H9 (cell line): ENCODE data around the gene PPP1CB. TPM values are rescaled to one million over a fixed set of nuclear protein-coding genes. Genes with fewer than 3 reads are reported as not detected.

Experiments
- DNase-seq: peaks from one replicate; pipeline ENCODE4 v3.0.0-alpha.2; 2017
- H2AFZ ChIP-seq: one replicate; pipeline ENCODE4 v1.6.1; 2013; ENCODE audit warnings: mild to moderate bottlenecking, low read length, control low read depth, moderate library complexity
- H2AK5ac ChIP-seq: 2 replicates; pipeline ENCODE4 v1.6.1; 2013; ENCODE audit warnings: low read length, control low read depth, mixed read lengths; ENCODE audit not compliant: insufficient read length
- H2BK120ac ChIP-seq: one replicate; pipeline ENCODE4 v1.6.1; 2013; ENCODE audit warnings: low read depth, mild to moderate bottlenecking, low read length, control low read depth, inconsistent platforms; ENCODE audit not compliant: poor library complexity, severe bottlenecking
- H2BK12ac ChIP-seq: 2 replicates; pipeline ENCODE4 v1.6.1; 2013; ENCODE audit warnings: low read length, control low read depth, mixed read lengths, low read depth; ENCODE audit not compliant: insufficient read length
- H2BK15ac ChIP-seq: 2 replicates; pipeline ENCODE4 v1.6.1; 2013; ENCODE audit warnings: low read depth, low read length, control low read depth
- H2BK20ac ChIP-seq: one replicate; pipeline ENCODE4 v1.6.1; 2013; ENCODE audit warnings: low read depth, mild to moderate bottlenecking, low read length, control low read depth, inconsistent platforms; ENCODE audit not compliant: poor library complexity, severe bottlenecking
- H2BK5ac ChIP-seq: 2 replicates; pipeline ENCODE4 v1.6.1; 2013; ENCODE audit warnings: low read length, control low read depth, mixed read lengths; ENCODE audit not compliant: insufficient read length
- H3K14ac ChIP-seq: 2 replicates; pipeline ENCODE4 v1.6.1; 2013; ENCODE audit warnings: low read length, control low read depth; ENCODE audit not compliant: insufficient read depth
- H3K18ac ChIP-seq: 2 replicates; pipeline ENCODE4 v1.6.1; 2013; ENCODE audit warnings: low read depth, mild to moderate bottlenecking, mixed read lengths, low read length, control low read depth; ENCODE audit not compliant: insufficient read length
- H3K23ac ChIP-seq: 2 replicates; pipeline ENCODE4 v1.6.1; 2013; ENCODE audit warnings: low read length, control low read depth, mixed read lengths, low read depth; ENCODE audit not compliant: insufficient read length
- H3K23me2 ChIP-seq: 2 replicates; pipeline ENCODE4 v1.6.1; 2013; ENCODE audit warnings: low read depth, mild to moderate bottlenecking, mixed read lengths, low read length, control low read depth; ENCODE audit not compliant: insufficient read length, poor library complexity, severe bottlenecking
- H3K27ac ChIP-seq: 2 replicates; pipeline ENCODE4 v1.5.1; 2013; ENCODE audit warnings: low read length, control low read depth, mixed read lengths, low read depth; ENCODE audit not compliant: insufficient read length
- H3K27me3 ChIP-seq: 2 replicates; pipeline ENCODE4 v1.6.1; 2013; ENCODE audit warnings: low read length, control low read depth, inconsistent platforms; ENCODE audit not compliant: insufficient read depth
- H3K4ac ChIP-seq: 2 replicates; pipeline ENCODE4 v1.6.1; 2013; ENCODE audit warnings: low read depth, mild to moderate bottlenecking, control low read depth, inconsistent platforms, low read length, moderate library complexity
- H3K4me1 ChIP-seq: 2 replicates; pipeline ENCODE4 v1.6.1; 2013; ENCODE audit warnings: low read length, control low read depth, inconsistent platforms; ENCODE audit not compliant: insufficient read depth
- H3K4me2 ChIP-seq: 2 replicates; pipeline ENCODE4 v1.6.1; 2013; ENCODE audit warnings: low read length, control low read depth, mixed read lengths; ENCODE audit not compliant: insufficient read length, insufficient read depth
- H3K56ac ChIP-seq: 2 replicates; pipeline ENCODE4 v1.6.1; 2013; ENCODE audit warnings: low read depth, mild to moderate bottlenecking, mixed read lengths, low read length, control low read depth; ENCODE audit not compliant: insufficient read length
- H3K79me1 ChIP-seq: 2 replicates; pipeline ENCODE4 v1.6.1; 2013; ENCODE audit warnings: low read depth, mild to moderate bottlenecking, moderate library complexity, low read length, control low read depth, inconsistent platforms; ENCODE audit not compliant: insufficient read depth, poor library complexity, severe bottlenecking
- H3K79me2 ChIP-seq: 2 replicates; pipeline ENCODE4 v1.6.1; 2013; ENCODE audit warnings: low read length, control low read depth, inconsistent platforms; ENCODE audit not compliant: insufficient read depth
- H3K9ac ChIP-seq: 2 replicates; pipeline ENCODE4 v1.6.1; 2013; ENCODE audit warnings: low read length, control low read depth, mixed read lengths; ENCODE audit not compliant: insufficient read length; ENCODE audit errors: extremely low read depth
- H3K9me3 ChIP-seq: one replicate; pipeline ENCODE4 v1.6.1; 2013; ENCODE audit warnings: low read depth, low read length, inconsistent platforms; ENCODE audit not compliant: control insufficient read depth
- H3T11ph ChIP-seq: one replicate; pipeline ENCODE4 v1.6.1; 2013; ENCODE audit warnings: mild to moderate bottlenecking, low read length, control low read depth, inconsistent platforms
- H4K20me1 ChIP-seq: one replicate; pipeline ENCODE4 v1.6.1; 2013; ENCODE audit not compliant: control insufficient read depth, insufficient read length, insufficient read depth
- H4K5ac ChIP-seq: 2 replicates; pipeline ENCODE4 v1.6.1; 2013; ENCODE audit warnings: low read depth, mild to moderate bottlenecking, mixed read lengths, low read length, control low read depth; ENCODE audit not compliant: insufficient read length
- H4K8ac ChIP-seq: replicated peaks from 2 replicates; pipeline ENCODE4 v1.6.1; 2013; ENCODE audit warnings: low read length, control low read depth, mixed read lengths, low read depth; ENCODE audit not compliant: insufficient read length
- H4K91ac ChIP-seq: 2 replicates; pipeline ENCODE4 v1.6.1; 2013; ENCODE audit warnings: low read depth, mild to moderate bottlenecking, moderate library complexity, mixed read lengths, low read length, control low read depth; ENCODE audit not compliant: insufficient read length
- H3K27ac Mint-ChIP-seq, 3 experiments: 2 replicates in 2 of 3; 3 replicates in 1 of 3; pipeline ENCODE4 v1.8.0; 2020 to 2021; ENCODE audit warnings: mixed read lengths in 3 of 3, mild to moderate bottlenecking in 1 of 3, moderate library complexity in 1 of 3
- H3K27me3 Mint-ChIP-seq: 2 replicates; pipeline ENCODE4 v1.8.0; 2021; ENCODE audit warnings: low read depth, mild to moderate bottlenecking, moderate library complexity, mixed read lengths
- H3K36me3 Mint-ChIP-seq, 3 experiments: 2 replicates in 2 of 3; 3 replicates in 1 of 3; pipeline ENCODE4 v1.8.0; 2020 to 2021; ENCODE audit warnings: low read depth in 3 of 3, mixed read lengths in 3 of 3; ENCODE audit not compliant: insufficient read depth in 1 of 3
- H3K4me1 Mint-ChIP-seq, 2 experiments: 2 replicates each; pipeline ENCODE4 v1.8.0; 2020; ENCODE audit warnings: mixed read lengths in 2 of 2
- H3K4me3 Mint-ChIP-seq, 2 experiments: 2 replicates in 1 of 2; 3 replicates in 1 of 2; pipeline ENCODE4 v1.8.0; 2020 to 2021; ENCODE audit warnings: mild to moderate bottlenecking in 2 of 2, mixed read lengths in 2 of 2, moderate library complexity in 1 of 2
- H3K9me3 Mint-ChIP-seq, 2 experiments: 2 replicates in 1 of 2; 3 replicates in 1 of 2; pipeline ENCODE4 v1.8.0; 2020; ENCODE audit warnings: mild to moderate bottlenecking in 2 of 2, mixed read lengths in 2 of 2, moderate library complexity in 1 of 2
- CTCF ChIP-seq: fragments of 200-600 bp; sonication (generic); conservative IDR thresholded peaks from 3 replicates; pipeline ENCODE4 v1.8.0; 2021; ENCODE audit warnings: antibody characterized with exemption, mild to moderate bottlenecking
- WGBS: extraction: QIAGEN DNeasy Blood & Tissue Kit; methylation state at CpG from one replicate; pipeline ENCODE4 v1.1.7; 2013; ENCODE audit warnings: missing lambda C conversion rate, low lambda C conversion rate, mixed read lengths; ENCODE audit not compliant: insufficient read length; ENCODE audit errors: extremely low coverage; 5-methylcytosine and 5-hydroxymethylcytosine counted together
- total RNA-seq: library from RNA; stranded (reverse); gene quantifications from 2 replicates; pipeline ENCODE4 v1.2.1, GENCODE V29; 2021

Gene PPP1CB
- total RNA-seq, 1 experiment from 2014 or later: 184 TPM

- H3K4me1 Mint-ChIP-seq: peaks cover 8 to 11% of the 10 kb centered on the region in 2 experiments; a peak in 3 of 4 replicates
- Histone ChIP-seq H2BK20ac (no peak overlapping the region), H3K14ac (no peak overlapping the region), H4K20me1 (no peaks in the 10 kb centered on the region), H3K27me3 (no peaks in the 10 kb centered on the region), H3K4me1 (no peaks in the 10 kb centered on the region), H3K27ac (no peak overlapping the region), H3K9ac (no peak overlapping the region), H2BK12ac (no peak overlapping the region), H3T11ph (no peak overlapping the region), H3K23me2 (peaks cover 5% of the 10 kb centered on the region), H4K91ac (no peak overlapping the region), H2AK5ac (no peak overlapping the region), H3K56ac (no peak overlapping the region), H2BK15ac (no peak overlapping the region), H3K79me2 (peaks cover 10% of the 10 kb centered on the region; the same call in 1 of the 2 replicates), H2AFZ (no peak overlapping the region), H4K8ac (no peak overlapping the region), H3K79me1 (no peaks in the 10 kb centered on the region), H3K4ac (no peak overlapping the region), H2BK5ac (no peak overlapping the region), H3K4me2 (no peak overlapping the region), H3K23ac (no peak overlapping the region), H4K5ac (no peak overlapping the region), H3K18ac (no peak overlapping the region), H3K9me3 (no peaks in the 10 kb centered on the region), H2BK120ac (no peak overlapping the region)
- no peak for DNase-seq
- peaks cover under 1% of the 10 kb centered on the region; the same call in 1 of the 2 replicates for H3K27me3 Mint-ChIP-seq
- H3K36me3 Mint-ChIP-seq: peaks cover 2 to 5% (median 3%) of the 10 kb centered on the region in 3 experiments; a peak in 2 of 7 replicates
- peaks cover 0 to 3% of the 10 kb centered on the region in 2 experiments; a peak in 1 of 5 replicates for H3K9me3 Mint-ChIP-seq
- WGBS: no CpG with 5 or more reads among the region's 2 CpGs
- H3K4me3 Mint-ChIP-seq: no peak overlapping the region
- TF ChIP-seq CTCF: no peak
- H3K27ac Mint-ChIP-seq: no peak overlapping the region
Observed at GRCh38 chr2:28748176-28748575, 3.5 kb upstream of the PPP1CB start.
